Body of pancreas (tissue), 4 donors: ENCODE measurements around the gene MEIOSIN.

Experiments
- CTCF ChIP-seq, 7 experiments: fragments of 450-650 bp in 4 of 7; fragments of 200-600 bp in 3 of 7; sonication (generic) in 3 of 7; IDR thresholded peaks; one replicate each; pipeline ENCODE4 v1.5.1; 2016 to 2019; ENCODE audit warnings: antibody characterized with exemption in 7 of 7
- POLR2A ChIP-seq, 3 donors: fragments of 450-650 bp; IDR thresholded peaks; one replicate each; pipeline ENCODE4 v1.6.1; 2016; ENCODE audit warnings: antibody characterized with exemption in 3 of 3, mild to moderate bottlenecking in 2 of 3

GRCh38 chr19:45733160-45733810 lies at the start of gene MEIOSIN:
- no peak for TF ChIP-seq POLR2A (IDR thresholded peaks at IDR 0.05)
- no peak for TF ChIP-seq CTCF (IDR thresholded peaks at IDR 0.05)
